Stimulated activated naive CD8-positive, alpha-beta T cell treated with anti-CD3 and anti-CD28 coated beads, Interleukin-15, Interleukin-2, amounts not matched to agents 100 U/mL and 50 U/mL, for 24 hours (primary cell): Measurements from ENCODE around the gene C16orf87.

Experiments used
- ATAC-seq: fragments of 150-1000 bp; cut with Tn5 transposase; one replicate; pipeline ENCODE4 v1.10.0; 2021
- DNase-seq: peaks from one replicate; pipeline ENCODE4 v3.0.0; 2021

Gene C16orf87

GRCh38 chr16:46756772-46757171 is 74.2 kb downstream of the C16orf87 start:
- ATAC-seq (no peak), DNase-seq (no peak)

DNA sequence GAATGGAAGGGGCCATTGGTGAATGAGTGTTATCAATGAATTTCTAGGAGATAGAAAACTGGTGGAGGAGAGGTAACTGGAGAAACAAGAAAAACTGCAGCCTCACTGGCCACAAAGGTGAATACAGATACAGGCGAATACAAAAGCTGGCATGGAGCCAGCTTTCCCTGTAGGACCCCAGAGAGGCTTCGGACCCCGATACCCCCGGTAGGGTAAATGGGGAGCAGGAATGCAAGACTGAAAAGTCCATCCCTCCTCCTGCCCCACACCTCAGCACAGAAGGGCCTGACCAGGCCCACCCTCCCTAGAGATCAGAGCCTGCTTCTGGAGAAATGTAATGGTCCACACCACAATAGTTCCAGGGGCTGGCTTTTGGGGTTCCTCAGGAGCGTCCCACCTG is 78.0 kb downstream of the C16orf87 start:
- DNase-seq (no peak), ATAC-seq (no peak)

GRCh38 chr16:46751381-46751780 is 79.6 kb downstream of the C16orf87 start:
- DNase-seq, result no peak
- ATAC-seq, result no peak

- DNase-seq (no peak), ATAC-seq (no peak)
Observed at GRCh38 chr16:46748775-46749705, 81.9 kb downstream of the C16orf87 start.

DNA sequence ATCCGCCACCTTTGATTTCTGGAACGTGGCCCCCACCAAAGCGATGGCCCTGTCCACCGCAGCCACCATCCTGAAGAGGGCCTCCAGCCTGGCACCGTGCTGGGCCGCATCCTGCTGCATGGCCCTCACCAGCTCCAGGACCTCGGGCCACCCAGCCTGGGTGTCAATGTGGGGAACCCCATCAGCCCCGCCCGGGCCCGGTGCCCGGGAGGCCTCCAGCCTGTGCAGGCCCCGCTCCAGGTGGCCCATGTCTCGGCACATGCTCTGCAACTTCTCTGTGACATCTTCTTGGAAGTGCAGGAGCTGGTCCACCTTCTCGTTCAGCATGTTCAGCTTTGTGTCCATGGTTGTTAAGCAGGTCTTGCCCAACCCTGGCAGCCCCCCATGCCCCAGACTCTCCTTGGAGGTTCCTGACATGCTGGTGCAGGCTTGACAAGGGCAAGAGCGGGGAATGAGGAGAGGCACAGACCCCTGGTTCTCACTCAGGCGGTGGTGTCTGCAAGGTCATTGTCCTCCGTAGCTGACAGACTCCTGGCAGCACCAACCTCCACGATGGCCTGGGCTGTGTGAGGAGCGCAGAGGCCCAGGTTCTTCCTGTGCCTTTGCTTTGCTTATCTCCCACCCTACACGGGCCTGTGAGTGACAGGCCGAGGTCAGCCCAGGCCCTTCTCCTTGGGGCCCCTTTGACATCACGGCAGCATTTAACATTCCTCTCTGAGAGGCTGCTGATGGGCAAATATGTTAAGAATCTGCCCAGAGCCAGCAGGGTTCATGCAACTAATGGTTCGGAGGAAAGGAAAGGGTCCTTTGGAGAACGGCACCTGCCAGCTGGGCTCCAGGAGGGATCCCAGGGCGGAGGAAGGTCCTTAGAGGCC is 83.0 kb downstream of the C16orf87 start, which contains the start of gene MYLK3:
Gene MYLK3, minus strand, starts transcription at position 568 of the 875 bp plus-strand sequence. Its CDS starts 151 bp downstream, at position 417.
- DNase-seq, result no peak

DNA sequence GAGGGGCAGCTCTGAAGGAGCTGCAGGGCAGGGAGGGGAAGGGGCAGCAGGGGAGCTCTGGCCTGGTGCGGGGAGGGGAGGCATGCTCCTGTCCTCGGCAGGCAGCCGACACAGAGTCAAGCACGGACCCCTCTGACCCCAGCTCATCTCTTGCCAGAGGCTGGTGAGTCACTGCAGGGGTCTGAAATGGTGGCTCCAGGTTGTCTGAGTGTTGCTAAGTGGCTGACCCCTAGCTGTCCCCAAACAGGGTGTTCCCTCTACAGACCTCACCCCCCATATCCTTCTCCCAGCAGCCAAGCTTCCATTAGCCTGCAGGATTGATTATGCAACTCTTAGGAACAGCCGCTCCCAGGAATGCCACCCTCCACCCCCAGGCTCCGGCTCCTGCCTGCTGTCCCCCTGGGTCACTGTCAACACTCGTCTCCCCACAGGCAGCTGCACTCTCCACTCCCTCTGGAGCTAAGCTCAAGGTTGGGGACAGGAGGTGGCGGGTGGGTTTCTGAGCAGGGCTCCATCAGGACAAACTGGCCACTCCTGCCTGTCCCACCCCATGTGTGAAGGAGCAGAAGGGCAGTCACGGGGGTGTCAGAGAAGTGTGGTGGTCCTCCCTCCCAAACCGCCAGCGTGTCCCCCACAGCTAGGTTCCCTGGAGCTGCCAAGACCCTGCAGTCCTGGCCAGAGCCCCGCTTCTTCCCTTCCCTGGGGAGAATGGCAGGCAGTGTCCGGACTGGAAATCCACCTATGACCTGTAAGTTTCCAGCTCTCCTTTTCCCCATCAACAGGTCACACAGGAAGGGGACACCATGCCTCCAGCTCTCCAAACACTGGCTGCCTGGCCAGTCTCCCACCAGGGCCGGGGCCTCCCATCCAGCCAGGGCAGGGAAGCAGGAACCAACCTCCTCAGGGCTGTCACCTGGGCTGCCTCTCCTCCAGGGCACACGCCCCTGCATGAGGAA is 83.9 kb downstream of the C16orf87 start:
- no peak for ATAC-seq
- DNase-seq, result no peak

More for the DNA sequence above, 83.0 kb downstream of the C16orf87 start, which contains the start of gene MYLK3:
- ATAC-seq, result no peak
